Measurements from ENCODE around the gene B4GALNT3.
A peak's percentile ranks its signal among the peaks of the same experiment; 100 is the strongest.

B4GALNT3 gene

GRCh38 chr12:593396-594270 lies 133.9 kb downstream of the B4GALNT3 start:
- Histone ChIP-seq H3K27ac (no peak overlapping the region), H3K9me3 (ENCODE audit: low read depth, low read length) (no peaks in the 10 kb centered on the region), H3K36me3 (ENCODE audit: insufficient read depth, low read length) (no peaks in the 10 kb centered on the region), H3K9ac (ENCODE audit: insufficient read length) (no peak overlapping the region), H3K4me3 (no peak overlapping the region)
- TF ChIP-seq POLR2AphosphoS5 (IDR thresholded peaks at IDR 0.05; ENCODE audit: borderline replicate concordance, low read depth, low read length) (no peak), FOXP2 (optimal IDR thresholded peaks at IDR 0.05; ENCODE audit: control extremely low read depth, extremely low read length, insufficient read depth) (no peak), EZH2 (IDR thresholded peaks at IDR 0.05) (no peak)
- DNase-seq (ENCODE audit: low read depth, low spot score) = no peak

DNA sequence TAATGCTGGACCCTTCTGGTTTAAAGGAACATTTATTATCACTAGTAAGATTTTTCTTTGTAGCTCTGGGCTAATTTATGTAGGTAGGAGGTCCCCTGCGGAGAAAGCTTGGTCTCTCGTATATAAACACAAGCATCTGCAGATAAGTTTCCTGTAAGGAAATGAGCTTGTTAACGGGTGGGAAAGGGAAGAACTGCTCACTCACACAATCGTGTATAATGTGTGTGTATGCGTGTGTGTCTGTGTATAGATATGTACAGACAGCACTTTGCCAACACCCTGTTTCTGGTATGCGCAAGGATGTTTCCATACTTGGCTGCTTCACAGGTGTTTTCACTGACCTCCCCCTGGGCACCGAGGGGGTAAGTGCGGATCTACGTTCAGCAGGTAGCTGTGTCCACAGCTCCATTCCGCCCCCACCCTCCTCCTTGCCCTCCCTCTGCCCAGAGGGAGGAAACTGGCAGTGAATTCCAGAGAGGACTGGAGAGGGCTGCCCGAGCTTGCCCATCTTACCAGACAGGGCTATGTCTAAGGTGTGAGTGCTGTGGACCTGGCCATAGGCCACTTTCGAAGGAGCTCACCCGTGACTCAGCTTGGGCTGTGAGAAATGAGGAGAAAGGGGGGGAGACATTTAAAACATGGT lies 138.3 kb downstream of the B4GALNT3 start:
- peak; percentile 70 for DNase-seq (ENCODE audit: low read depth, low spot score)
- no peak overlapping the region for H3K9ac ChIP-seq (ENCODE audit: insufficient read length)
- H3K36me3 ChIP-seq (ENCODE audit: insufficient read depth, low read length) = no peaks in the 10 kb centered on the region
- H3K4me3 ChIP-seq = peak overlapping the region; percentile 37; the same call in 1 of the 2 replicates
- TF ChIP-seq EZH2 (IDR thresholded peaks at IDR 0.05) = no peak
- TF ChIP-seq FOXP2 (optimal IDR thresholded peaks at IDR 0.05; ENCODE audit: control extremely low read depth, extremely low read length, insufficient read depth) = no peak
- no peak for TF ChIP-seq POLR2AphosphoS5 (IDR thresholded peaks at IDR 0.05; ENCODE audit: borderline replicate concordance, low read depth, low read length)
- no peak overlapping the region for H3K27ac ChIP-seq
- no peaks in the 10 kb centered on the region for H3K9me3 ChIP-seq (ENCODE audit: low read depth, low read length)

- no peak for DNase-seq (ENCODE audit: low read depth, low spot score)
- TF ChIP-seq POLR2AphosphoS5 (IDR thresholded peaks at IDR 0.05; ENCODE audit: borderline replicate concordance, low read depth, low read length) (no peak), EZH2 (IDR thresholded peaks at IDR 0.05) (no peak), FOXP2 (optimal IDR thresholded peaks at IDR 0.05; ENCODE audit: control extremely low read depth, extremely low read length, insufficient read depth) (no peak)
Observed at GRCh38 chr12:599756-600155, 140.0 kb downstream of the B4GALNT3 start.

GRCh38 chr12:601976-602699 lies 142.4 kb downstream of the B4GALNT3 start:
- TF ChIP-seq FOXP2 (optimal IDR thresholded peaks at IDR 0.05; ENCODE audit: control extremely low read depth, extremely low read length, insufficient read depth) = no peak
- TF ChIP-seq POLR2AphosphoS5 (IDR thresholded peaks at IDR 0.05; ENCODE audit: borderline replicate concordance, low read depth, low read length) = no peak
- no peak for TF ChIP-seq EZH2 (IDR thresholded peaks at IDR 0.05)
- DNase-seq (ENCODE audit: low read depth, low spot score) = no peak
- H3K4me3 ChIP-seq = no peak overlapping the region

More at GRCh38 chr12:599756-600155, 140.0 kb downstream of the B4GALNT3 start:
- Histone ChIP-seq H3K9me3 (ENCODE audit: low read depth, low read length) (no peaks in the 10 kb centered on the region), H3K27ac (no peak overlapping the region), H3K9ac (ENCODE audit: insufficient read length) (no peak overlapping the region), H3K36me3 (ENCODE audit: insufficient read depth, low read length) (no peaks in the 10 kb centered on the region), H3K4me3 (no peak overlapping the region)

GRCh38 chr12:602700-603068 lies 142.9 kb downstream of the B4GALNT3 start:
- no peak for TF ChIP-seq FOXP2 (optimal IDR thresholded peaks at IDR 0.05; ENCODE audit: control extremely low read depth, extremely low read length, insufficient read depth)
- TF ChIP-seq POLR2AphosphoS5 (IDR thresholded peaks at IDR 0.05; ENCODE audit: borderline replicate concordance, low read depth, low read length) = no peak
- no peak for TF ChIP-seq EZH2 (IDR thresholded peaks at IDR 0.05)
- Histone ChIP-seq H3K9me3 (ENCODE audit: low read depth, low read length) (no peaks in the 10 kb centered on the region), H3K36me3 (ENCODE audit: insufficient read depth, low read length) (no peaks in the 10 kb centered on the region), H3K27ac (no peak overlapping the region), H3K9ac (ENCODE audit: insufficient read length) (no peak overlapping the region), H3K4me3 (no peak overlapping the region)
- no peak for DNase-seq (ENCODE audit: low read depth, low spot score)

More at GRCh38 chr12:601976-602699, 142.4 kb downstream of the B4GALNT3 start:
- H3K9ac ChIP-seq (ENCODE audit: insufficient read length) = no peak overlapping the region
- no peak overlapping the region for H3K27ac ChIP-seq
- H3K9me3 ChIP-seq (ENCODE audit: low read depth, low read length) = no peaks in the 10 kb centered on the region
- no peaks in the 10 kb centered on the region for H3K36me3 ChIP-seq (ENCODE audit: insufficient read depth, low read length)

DNA sequence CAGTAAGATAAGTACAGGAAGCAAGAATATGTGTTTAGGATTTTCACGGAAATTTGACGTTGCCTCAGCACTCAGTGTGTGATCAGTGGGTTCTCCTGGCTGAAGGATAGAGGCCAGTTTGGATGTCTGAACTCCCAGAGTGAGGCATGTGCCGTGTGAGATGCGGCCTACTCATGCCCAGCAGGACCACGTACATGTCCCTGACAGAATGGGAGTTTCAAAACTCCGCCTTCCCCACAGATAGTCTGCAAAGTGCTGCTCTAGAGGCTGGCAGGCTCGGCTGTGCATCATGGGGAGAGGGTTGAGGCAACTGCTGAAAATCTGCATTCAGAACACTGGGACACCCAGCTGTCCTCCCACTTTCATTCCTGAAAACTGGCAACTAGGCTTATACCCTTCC lies 145.2 kb downstream of the B4GALNT3 start:
- H3K27ac ChIP-seq = no peak overlapping the region
- no peak for TF ChIP-seq EZH2 (IDR thresholded peaks at IDR 0.05)
- no peak for TF ChIP-seq POLR2AphosphoS5 (IDR thresholded peaks at IDR 0.05; ENCODE audit: borderline replicate concordance, low read depth, low read length)
- no peak for TF ChIP-seq FOXP2 (optimal IDR thresholded peaks at IDR 0.05; ENCODE audit: control extremely low read depth, extremely low read length, insufficient read depth)
- DNase-seq (ENCODE audit: low read depth, low spot score) = no peak
- H3K9me3 ChIP-seq (ENCODE audit: low read depth, low read length) = no peaks in the 10 kb centered on the region
- no peaks in the 10 kb centered on the region for H3K36me3 ChIP-seq (ENCODE audit: insufficient read depth, low read length)
- no peak overlapping the region for H3K4me3 ChIP-seq
- no peak overlapping the region for H3K9ac ChIP-seq (ENCODE audit: insufficient read length)

- H3K9me3 ChIP-seq (ENCODE audit: low read depth, low read length) = no peaks in the 10 kb centered on the region
- TF ChIP-seq EZH2 (IDR thresholded peaks at IDR 0.05) = no peak
- TF ChIP-seq FOXP2 (optimal IDR thresholded peaks at IDR 0.05; ENCODE audit: control extremely low read depth, extremely low read length, insufficient read depth) = no peak
- TF ChIP-seq POLR2AphosphoS5 (IDR thresholded peaks at IDR 0.05; ENCODE audit: borderline replicate concordance, low read depth, low read length) = no peak
- H3K36me3 ChIP-seq (ENCODE audit: insufficient read depth, low read length) = no peaks in the 10 kb centered on the region
- DNase-seq (ENCODE audit: low read depth, low spot score) = no peak
- H3K27ac ChIP-seq = no peak overlapping the region
- no peak overlapping the region for H3K9ac ChIP-seq (ENCODE audit: insufficient read length)
- H3K4me3 ChIP-seq = no peak overlapping the region
Observed at GRCh38 chr12:607541-608001, 147.8 kb downstream of the B4GALNT3 start.

DNA sequence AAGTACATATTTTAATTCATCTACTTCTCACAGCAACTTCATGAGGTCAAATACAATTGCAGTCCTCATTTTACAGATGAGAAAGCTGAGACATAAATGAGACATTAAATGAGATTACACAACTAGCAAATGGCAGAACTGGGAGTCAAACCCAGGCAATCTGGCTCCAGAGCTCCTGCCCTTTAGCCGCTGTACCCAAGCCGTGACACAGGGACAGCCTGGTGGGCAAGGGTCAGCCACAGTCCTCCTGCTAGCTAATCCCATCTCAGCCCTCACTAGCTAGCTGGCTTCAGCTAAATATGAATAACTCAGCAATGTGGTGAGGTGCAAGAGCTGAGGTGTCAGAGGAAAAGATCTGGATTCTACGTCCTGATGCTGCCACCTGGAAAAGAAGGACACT lies 148.7 kb downstream of the B4GALNT3 start:
- TF ChIP-seq EZH2 (IDR thresholded peaks at IDR 0.05) = no peak
- no peak for TF ChIP-seq FOXP2 (optimal IDR thresholded peaks at IDR 0.05; ENCODE audit: control extremely low read depth, extremely low read length, insufficient read depth)
- TF ChIP-seq POLR2AphosphoS5 (IDR thresholded peaks at IDR 0.05; ENCODE audit: borderline replicate concordance, low read depth, low read length) = no peak
- Histone ChIP-seq H3K4me3 (no peak overlapping the region), H3K27ac (no peak overlapping the region), H3K36me3 (ENCODE audit: insufficient read depth, low read length) (no peaks in the 10 kb centered on the region), H3K9me3 (ENCODE audit: low read depth, low read length) (no peaks in the 10 kb centered on the region), H3K9ac (ENCODE audit: insufficient read length) (no peak overlapping the region)
- no peak for DNase-seq (ENCODE audit: low read depth, low spot score)

Data from SK-N-MC (cell line).